ENCODE data around the gene MLKL. TPM values are rescaled to one million over a fixed set of nuclear protein-coding genes. Genes with fewer than 3 reads are reported as not detected.

Gene MLKL
- total and polyA plus RNA-seq, 2 donors from 2014 or later, result 7.3 to 19.4 TPM

DNA sequence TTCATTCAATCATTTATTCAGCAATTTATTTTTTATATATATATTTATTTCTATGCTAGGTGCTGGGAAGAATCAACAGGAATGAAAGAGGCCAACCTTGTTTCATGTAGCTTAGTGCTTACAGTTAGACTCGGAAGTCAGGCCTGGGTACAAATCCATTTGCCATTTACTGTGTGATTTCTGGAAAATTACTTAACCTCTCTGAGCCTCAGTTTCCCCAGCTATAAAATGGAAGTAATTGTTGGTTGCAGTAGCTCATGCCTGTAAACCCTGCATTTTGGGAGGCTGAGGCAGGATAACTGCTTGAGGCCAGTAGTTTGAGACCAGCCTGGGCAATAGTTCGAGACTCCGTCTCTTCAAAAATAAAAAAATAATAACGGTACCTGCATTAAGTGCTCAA, 27.2 kb upstream of the MLKL start:
- peaks cover 0 to 9% (median 3%) of the 10 kb centered on the region in 3 donors for H3K9me3 ChIP-seq (ENCODE audit: control insufficient read depth in 2 of 3, insufficient read depth in 1 of 3, low read length in 3 of 3)
- TF ChIP-seq, protein P1, sequence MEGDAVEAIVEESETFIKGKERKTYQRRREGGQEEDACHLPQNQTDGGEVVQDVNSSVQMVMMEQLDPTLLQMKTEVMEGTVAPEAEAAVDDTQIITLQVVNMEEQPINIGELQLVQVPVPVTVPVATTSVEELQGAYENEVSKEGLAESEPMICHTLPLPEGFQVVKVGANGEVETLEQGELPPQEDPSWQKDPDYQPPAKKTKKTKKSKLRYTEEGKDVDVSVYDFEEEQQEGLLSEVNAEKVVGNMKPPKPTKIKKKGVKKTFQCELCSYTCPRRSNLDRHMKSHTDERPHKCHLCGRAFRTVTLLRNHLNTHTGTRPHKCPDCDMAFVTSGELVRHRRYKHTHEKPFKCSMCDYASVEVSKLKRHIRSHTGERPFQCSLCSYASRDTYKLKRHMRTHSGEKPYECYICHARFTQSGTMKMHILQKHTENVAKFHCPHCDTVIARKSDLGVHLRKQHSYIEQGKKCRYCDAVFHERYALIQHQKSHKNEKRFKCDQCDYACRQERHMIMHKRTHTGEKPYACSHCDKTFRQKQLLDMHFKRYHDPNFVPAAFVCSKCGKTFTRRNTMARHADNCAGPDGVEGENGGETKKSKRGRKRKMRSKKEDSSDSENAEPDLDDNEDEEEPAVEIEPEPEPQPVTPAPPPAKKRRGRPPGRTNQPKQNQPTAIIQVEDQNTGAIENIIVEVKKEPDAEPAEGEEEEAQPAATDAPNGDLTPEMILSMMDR (IDR thresholded peaks at IDR 0.05; ENCODE audit: borderline replicate concordance, extremely low read depth, insufficient read depth), result no peak
- FAIRE-seq, result no peak

DNA sequence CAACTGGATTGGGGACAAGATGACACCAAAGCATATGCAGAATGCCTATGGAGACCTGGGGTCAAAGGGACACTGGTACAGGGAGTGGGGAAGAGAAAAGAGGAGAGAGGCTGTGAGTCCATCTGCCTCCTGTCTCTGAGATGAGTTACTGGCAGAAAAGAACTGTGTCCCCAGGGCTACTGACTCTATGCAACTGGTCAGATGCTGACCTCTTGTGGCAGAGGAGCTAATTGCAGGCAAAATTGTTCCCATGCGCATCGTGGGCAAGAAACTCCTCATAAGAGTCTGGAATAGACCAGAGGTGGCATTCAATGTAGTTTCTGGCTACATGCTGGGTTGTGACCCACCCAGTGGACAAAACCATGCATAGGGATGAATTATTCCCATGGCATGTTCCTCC, 26.1 kb upstream of the MLKL start:
- H3K4me1 ChIP-seq (ENCODE audit: control insufficient read depth in 2 of 3, insufficient read depth in 2 of 3, low read depth in 1 of 3, low read length in 3 of 3), result no peaks in the 10 kb centered on the region
- FAIRE-seq, result no peak

More for the DNA sequence above, 27.2 kb upstream of the MLKL start:
- Histone ChIP-seq H3K36me3 (ENCODE audit: control insufficient read depth in 2 of 3, insufficient read depth in 3 of 3, low read length in 3 of 3) (no peaks in the 10 kb centered on the region), H3K27me3 (ENCODE audit: control insufficient read depth, insufficient read depth, low read length) (no peaks in the 10 kb centered on the region), H3K27ac (ENCODE audit: low read depth in 2 of 2, low read length in 2 of 2) (no peak overlapping the region), H3K4me3 (ENCODE audit: low read length in 3 of 3) (no peak overlapping the region), H3K4me1 (ENCODE audit: control insufficient read depth in 2 of 3, insufficient read depth in 2 of 3, low read depth in 1 of 3, low read length in 3 of 3) (no peaks in the 10 kb centered on the region), H3K9ac (ENCODE audit: low read length in 3 of 3) (no peak overlapping the region)
- no peak for DNase-seq
- intact Hi-C loops (cut with DNase I), result no loop called here

DNA sequence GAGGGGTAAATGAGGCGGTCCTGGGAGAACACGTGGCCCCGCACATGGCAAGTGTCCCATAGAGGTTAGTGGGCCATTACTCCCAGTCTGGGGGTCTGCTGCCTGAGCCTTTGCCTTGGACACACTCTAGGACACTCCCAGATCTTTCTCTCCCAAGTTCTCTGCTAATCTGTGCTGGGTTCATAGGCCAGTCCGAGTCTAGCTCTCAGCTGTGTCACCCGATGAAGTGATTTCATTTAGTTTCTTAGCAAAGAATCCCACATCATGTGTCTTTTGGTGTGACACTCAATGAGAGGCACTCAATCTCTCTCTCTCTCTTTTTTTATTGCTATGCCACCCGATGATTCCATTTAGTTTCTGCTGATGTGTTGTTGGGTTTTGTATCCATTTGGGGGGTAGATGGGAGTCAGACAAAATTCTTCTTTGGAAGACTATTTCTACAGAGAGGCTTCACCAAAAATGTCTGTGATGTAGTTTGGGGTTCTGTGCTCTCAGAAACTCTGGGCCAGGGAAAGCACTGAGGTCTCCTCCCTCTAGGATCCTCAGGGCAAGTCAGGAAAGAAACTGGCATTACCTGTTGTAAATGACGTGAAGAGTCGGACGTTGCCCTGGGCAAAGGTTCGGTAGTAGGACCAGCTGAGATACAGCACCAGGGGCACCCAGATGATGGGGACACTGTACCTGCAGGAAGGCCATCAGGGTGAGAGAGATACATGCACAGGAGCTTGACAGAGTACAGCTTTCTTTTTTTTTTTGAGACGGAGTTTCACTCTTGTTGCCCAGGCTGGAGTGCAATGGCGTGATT, 25.2 kb upstream of the MLKL start:
- no peaks in the 10 kb centered on the region for H3K27me3 ChIP-seq (ENCODE audit: control insufficient read depth, insufficient read depth, low read length)
- intact Hi-C loops (cut with DNase I), result no loop called here
- DNase-seq, result no peak
- H3K9me3 ChIP-seq (ENCODE audit: control insufficient read depth in 2 of 3, insufficient read depth in 1 of 3, low read length in 3 of 3), result peaks cover 0 to 9% (median 3%) of the 10 kb centered on the region in 3 donors
- no peak overlapping the region for H3K9ac ChIP-seq (ENCODE audit: low read length in 3 of 3)
- no peaks in the 10 kb centered on the region for H3K36me3 ChIP-seq (ENCODE audit: control insufficient read depth in 2 of 3, insufficient read depth in 3 of 3, low read length in 3 of 3)
- FAIRE-seq, result no peak
- TF ChIP-seq, protein P1 (IDR thresholded peaks at IDR 0.05; ENCODE audit: borderline replicate concordance, extremely low read depth, insufficient read depth), result no peak
- no peak overlapping the region for H3K4me3 ChIP-seq (ENCODE audit: low read length in 3 of 3)
- H3K27ac ChIP-seq (ENCODE audit: low read depth in 2 of 2, low read length in 2 of 2), result no peak overlapping the region
- no peaks in the 10 kb centered on the region for H3K4me1 ChIP-seq (ENCODE audit: control insufficient read depth in 2 of 3, insufficient read depth in 2 of 3, low read depth in 1 of 3, low read length in 3 of 3)

More for the DNA sequence above, 26.1 kb upstream of the MLKL start:
- H3K36me3 ChIP-seq (ENCODE audit: control insufficient read depth in 2 of 3, insufficient read depth in 3 of 3, low read length in 3 of 3), result no peaks in the 10 kb centered on the region
- H3K27me3 ChIP-seq (ENCODE audit: control insufficient read depth, insufficient read depth, low read length), result no peaks in the 10 kb centered on the region
- TF ChIP-seq, protein P1 (IDR thresholded peaks at IDR 0.05; ENCODE audit: borderline replicate concordance, extremely low read depth, insufficient read depth), result no peak
- H3K27ac ChIP-seq (ENCODE audit: low read depth in 2 of 2, low read length in 2 of 2), result no peak overlapping the region
- DNase-seq, result no peak
- H3K4me3 ChIP-seq (ENCODE audit: low read length in 3 of 3), result no peak overlapping the region
- peaks cover 0 to 9% (median 3%) of the 10 kb centered on the region in 3 donors for H3K9me3 ChIP-seq (ENCODE audit: control insufficient read depth in 2 of 3, insufficient read depth in 1 of 3, low read length in 3 of 3)
- H3K9ac ChIP-seq (ENCODE audit: low read length in 3 of 3), result no peak overlapping the region
- intact Hi-C loops (cut with DNase I), result no loop called here
